Endothelial cell of umbilical vein (primary cell): Measurements from ENCODE around the gene RAD50. TPM values are rescaled to one million over a fixed set of nuclear protein-coding genes. Genes with fewer than 3 reads are reported as not detected.

Experiments
- BruUV-seq: library from RNA; stranded (reverse); fragments of 400-500 nt; replicated peaks from 2 replicates; lab custom pipeline; 2021; lab: Mats Ljungman, UMichigan
- CTCF ChIA-PET: fragments of 300-600, 350-600 bp; sonication (Branson Sonifier 250); formaldehyde crosslinking; loops from one replicate; lab custom pipeline; 2021; ENCODE audit warnings: antibody characterized with exemption, inconsistent platforms; lab: Charles Lee
- POLR2A ChIA-PET: fragments of 300-600, 350-600 bp; sonication (Branson Sonifier 250); formaldehyde crosslinking; loops from one replicate; lab custom pipeline; 2021; ENCODE audit warnings: antibody characterized with exemption, inconsistent platforms; lab: Charles Lee
- DNase-seq: peaks from one replicate; pipeline ENCODE4 v3.0.0-alpha.2; 2011; ENCODE audit warnings: low read depth, low spot score
- FAIRE-seq: peaks from 2 replicates; lab custom pipeline; 2011; peaks lifted over from hg19 to GRCh38; lab: Jason Lieb, UNC
- H2AFZ ChIP-seq: 2 replicates; pipeline ENCODE4 v1.6.0; 2012; ENCODE audit warnings: low read depth, low read length, control low read depth, inconsistent platforms
- H3K27ac ChIP-seq: 2 replicates; pipeline ENCODE4 v1.5.1; 2011; ENCODE audit warnings: low read depth, mild to moderate bottlenecking, control low read depth, low read length, moderate library complexity; ENCODE audit not compliant: insufficient read depth
- H3K27me3 ChIP-seq, 2 experiments: 2 replicates each; pipeline versions ENCODE4 v1.6.0 to v1.6.1; 2011; ENCODE audit warnings: low read length in 2 of 2, mixed read lengths in 1 of 2; ENCODE audit not compliant: control insufficient read depth in 2 of 2, insufficient read depth in 2 of 2
- H3K36me3 ChIP-seq, 2 experiments: 2 replicates in 1 of 2; 3 replicates in 1 of 2; pipeline ENCODE4 v1.5.1; 2011; ENCODE audit warnings: low read length in 2 of 2, mild to moderate bottlenecking in 1 of 2, moderate library complexity in 1 of 2; ENCODE audit not compliant: control insufficient read depth in 2 of 2, insufficient read depth in 2 of 2; ENCODE audit errors: extremely low read depth in 1 of 2
- H3K4me1 ChIP-seq: 3 replicates; pipeline ENCODE4 v1.5.1; 2011; ENCODE audit warnings: mild to moderate bottlenecking, low read length; ENCODE audit not compliant: control insufficient read depth, insufficient read depth; ENCODE audit errors: extremely low read depth
- H3K4me2 ChIP-seq: 2 replicates; pipeline ENCODE4 v1.6.1; 2011; ENCODE audit warnings: low read length, control low read depth, mixed read lengths; ENCODE audit not compliant: insufficient read depth
- H3K4me3 ChIP-seq, 3 experiments: fragments of 200-600 bp in 1 of 3; sonication (generic), shearing (Covaris generic) in 1 of 3; replicated peaks in 1 of 3; 2 replicates each; pipeline ENCODE4 v1.5.1; 2011 to 2016; ENCODE audit warnings: control low read depth in 3 of 3, low read length in 3 of 3, mild to moderate bottlenecking in 2 of 3, inconsistent platforms in 1 of 3, low read depth in 1 of 3, moderate library complexity in 1 of 3; ENCODE audit not compliant: insufficient read depth in 1 of 3
- H3K79me2 ChIP-seq: 2 replicates; pipeline ENCODE4 v1.6.0; 2012; ENCODE audit warnings: low read length, inconsistent platforms; ENCODE audit not compliant: control insufficient read depth, insufficient read depth
- H3K9ac ChIP-seq: replicated peaks from 2 replicates; pipeline ENCODE3; 2011; ENCODE audit warnings: low read length, control low read depth; ENCODE audit not compliant: insufficient read depth; ENCODE audit errors: extremely low read depth
- H3K9me1 ChIP-seq: replicated peaks from 3 replicates; pipeline ENCODE4 v1.6.0; 2011; ENCODE audit warnings: mild to moderate bottlenecking, low read length; ENCODE audit not compliant: control insufficient read depth, insufficient read depth; ENCODE audit errors: extremely low read depth
- H3K9me3 ChIP-seq: replicated peaks from 2 replicates; pipeline ENCODE4 v1.5.1; 2012; ENCODE audit warnings: low read length, inconsistent platforms; ENCODE audit not compliant: control insufficient read depth, insufficient read depth
- H4K20me1 ChIP-seq: replicated peaks from 2 replicates; pipeline ENCODE3; 2011; ENCODE audit warnings: mild to moderate bottlenecking, low read length; ENCODE audit not compliant: control insufficient read depth, insufficient read depth; ENCODE audit errors: extremely low read depth
- CTCF ChIP-seq, 2 donors: IDR thresholded peaks; 1 replicate in 1 of 2; 2 replicates in 1 of 2; pipeline ENCODE4 v1.5.1; 2011; ENCODE audit warnings: low read length in 2 of 2, mild to moderate bottlenecking in 2 of 2, moderate library complexity in 2 of 2, control low read depth in 1 of 2, inconsistent platforms in 1 of 2, low read depth in 1 of 2; ENCODE audit not compliant: insufficient read depth in 1 of 2; ENCODE audit errors: extremely low read depth in 1 of 2
- EZH2 ChIP-seq: IDR thresholded peaks from 2 replicates; pipeline ENCODE4 v1.6.1; 2012; ENCODE audit warnings: borderline replicate concordance, low read depth, mild to moderate bottlenecking, moderate library complexity, low read length, inconsistent platforms; ENCODE audit not compliant: severe bottlenecking
- FOS ChIP-seq: IDR thresholded peaks from 2 replicates; pipeline ENCODE4 v1.6.1; 2011; ENCODE audit warnings: mild to moderate bottlenecking, low read length, moderate library complexity, borderline replicate concordance; ENCODE audit not compliant: insufficient read depth
- GATA2 ChIP-seq: IDR thresholded peaks from 2 replicates; pipeline ENCODE4 v1.7.0; 2011; ENCODE audit warnings: low read depth, mild to moderate bottlenecking, moderate library complexity, mixed read lengths, low read length; ENCODE audit not compliant: insufficient read length, insufficient read depth
- JUN ChIP-seq: IDR thresholded peaks from 2 replicates; pipeline ENCODE4 v1.6.1; 2011; ENCODE audit warnings: borderline replicate concordance, low read depth; ENCODE audit not compliant: insufficient read length, insufficient read depth
- MAX ChIP-seq: IDR thresholded peaks from 2 replicates; pipeline ENCODE4 v1.6.1; 2011; ENCODE audit not compliant: insufficient read depth, insufficient read length
- MYC ChIP-seq: IDR thresholded peaks from one replicate; pipeline ENCODE4 v1.6.1; 2011; ENCODE audit warnings: mild to moderate bottlenecking, low read depth, low read length
- POLR2A ChIP-seq: IDR thresholded peaks from 2 replicates; pipeline ENCODE4 v1.6.1; 2012; ENCODE audit warnings: low read depth, mild to moderate bottlenecking, control low read depth, low read length
- POLR2AphosphoS5 ChIP-seq: IDR thresholded peaks from 2 replicates; pipeline ENCODE4 v1.6.1; 2012; ENCODE audit warnings: low read depth, mild to moderate bottlenecking, control low read depth, low read length, moderate library complexity; ENCODE audit not compliant: insufficient read depth
- dilution Hi-C: fragments of 300-500 bp; cut with MboI; formaldehyde crosslinking; loops from one replicate; pipeline ENCODE4 v1.15.0; 2019; ENCODE audit warnings: low sequenced_read_pairs; ENCODE audit not compliant: extremely low pct_ligation_motif_present
- intact Hi-C: fragments of 100-400 bp; cut with micrococcal nuclease; formaldehyde crosslinking; loops from one replicate; pipeline ENCODE4 v1.10.0; 2022
- polyA plus RNA-seq, 4 experiments: library from polyadenylated mRNA; depleted of rRNA in 3 of 4; stranded (reverse) in 3 of 4; unstranded in 1 of 4; fragments of >200 nt; gene quantifications; 2 replicates each; pipeline versions ENCODE4 v1.2.1 to v1.2.3, GENCODE V29; 2011 to 2012; ENCODE audit warnings: missing spikeins in 1 of 4
- total RNA-seq: library from RNA; stranded (reverse); gene quantifications from 2 replicates; pipeline ENCODE4 v1.2.3, GENCODE V29; 2021

The RAD50 gene
- total and polyA plus RNA-seq, 2 donors (not counting 3 experiments of a cell fraction or from before 2014, with no cell fraction given), result 6.1 to 20.4 TPM

- dilution Hi-C loops (no loop called here), intact Hi-C loops (loop anchor here (5.0 kb wide), 3 partner anchors 183 to 293 kb away; no protein-coding TSS in a partner anchor)
- no peak overlapping the region for H3K9ac ChIP-seq
- no peak overlapping the region for H2AFZ ChIP-seq
- TF ChIP-seq MAX (no peak), EZH2 (no peak)
- H4K20me1 ChIP-seq, result no peaks in the 10 kb centered on the region
- DNase-seq, result peak; percentile 31
- no peak overlapping the region for H3K4me3 ChIP-seq
- H3K27ac ChIP-seq, result no peak overlapping the region
- no TSS peak for BruUV-seq
- no peaks in the 10 kb centered on the region for H3K4me1 ChIP-seq
- CTCF ChIA-PET, result interaction anchor here (1.0 to 3.8 kb wide), 4 partner anchors 8 to 291 kb away, joined by 3 to 42 read pairs (median 4); no protein-coding TSS in a partner anchor
- no peak overlapping the region for H3K4me2 ChIP-seq
- no peaks in the 10 kb centered on the region for H3K36me3 ChIP-seq
- POLR2A ChIA-PET, result no interaction called here
- H3K27me3 ChIP-seq, result peaks cover 14 to 15% of the 10 kb centered on the region in 2 experiments
- H3K9me1 ChIP-seq, result no peaks in the 10 kb centered on the region
- no peak for FAIRE-seq
- H3K79me2 ChIP-seq, result no peaks in the 10 kb centered on the region
- H3K9me3 ChIP-seq, result no peaks in the 10 kb centered on the region
Measured at GRCh38 chr5:132528866-132529634, 27.7 kb upstream of the RAD50 start.

- no peak overlapping the region for H3K4me2 ChIP-seq
- FAIRE-seq, result no peak
- TF ChIP-seq EZH2 (no peak), GATA2 (no peak), MYC (no peak), CTCF (IDR thresholded peaks at IDR 0.05; ENCODE audit: extremely low read depth in 1 of 2, insufficient read depth in 1 of 2, low read depth in 1 of 2, low read length in 2 of 2) (no peak), FOS (no peak), POLR2AphosphoS5 (no peak), POLR2A (no peak), JUN (no peak), MAX (no peak)
Measured at GRCh38 chr5:132530946-132531345, 25.8 kb upstream of the RAD50 start.

More at GRCh38 chr5:132530946-132531345, 25.8 kb upstream of the RAD50 start:
- ChIA-PET CTCF (interaction anchor here (1.0 kb wide), 1 partner anchor 117 kb away, joined by 3 read pairs; no protein-coding TSS in a partner anchor), POLR2A (no interaction called here)
- intact Hi-C loops, result no loop called here
- H3K4me1 ChIP-seq, result no peaks in the 10 kb centered on the region
- no peak overlapping the region for H3K4me3 ChIP-seq
- H3K36me3 ChIP-seq, result no peaks in the 10 kb centered on the region
- H3K9me1 ChIP-seq, result no peaks in the 10 kb centered on the region
- H3K27ac ChIP-seq, result no peak overlapping the region
- H3K9ac ChIP-seq, result no peak overlapping the region
- peaks cover 23 to 29% of the 10 kb centered on the region in 2 experiments for H3K27me3 ChIP-seq
- DNase-seq, result no peak
- no peak overlapping the region for H2AFZ ChIP-seq
- no peaks in the 10 kb centered on the region for H3K9me3 ChIP-seq
- no peaks in the 10 kb centered on the region for H4K20me1 ChIP-seq
- no TSS peak for BruUV-seq
- dilution Hi-C loops, result no loop called here
- no peaks in the 10 kb centered on the region for H3K79me2 ChIP-seq
